PC-9 (cell line): Measurements from ENCODE around the gene PAGR1.

ENCODE experiments used
- EZH2 ChIP-seq: fragments of 200-600 bp; sonication (generic); IDR thresholded peaks from 2 replicates; pipeline ENCODE4 v1.8.0; 2017; ENCODE audit warnings: antibody characterized with exemption, low read depth
- TF ChIP-seq, protein P1 (sequence below): fragments of 200-600 bp; sonication (generic); conservative IDR thresholded peaks from 2 replicates; pipeline ENCODE4 v1.6.1; 2017; ENCODE audit warnings: mixed run types, antibody characterized with exemption, mild to moderate bottlenecking, moderate library complexity

GRCh38 chr16:29858149-29858849 is 42.3 kb downstream of the PAGR1 start:
- TF ChIP-seq, protein P1, sequence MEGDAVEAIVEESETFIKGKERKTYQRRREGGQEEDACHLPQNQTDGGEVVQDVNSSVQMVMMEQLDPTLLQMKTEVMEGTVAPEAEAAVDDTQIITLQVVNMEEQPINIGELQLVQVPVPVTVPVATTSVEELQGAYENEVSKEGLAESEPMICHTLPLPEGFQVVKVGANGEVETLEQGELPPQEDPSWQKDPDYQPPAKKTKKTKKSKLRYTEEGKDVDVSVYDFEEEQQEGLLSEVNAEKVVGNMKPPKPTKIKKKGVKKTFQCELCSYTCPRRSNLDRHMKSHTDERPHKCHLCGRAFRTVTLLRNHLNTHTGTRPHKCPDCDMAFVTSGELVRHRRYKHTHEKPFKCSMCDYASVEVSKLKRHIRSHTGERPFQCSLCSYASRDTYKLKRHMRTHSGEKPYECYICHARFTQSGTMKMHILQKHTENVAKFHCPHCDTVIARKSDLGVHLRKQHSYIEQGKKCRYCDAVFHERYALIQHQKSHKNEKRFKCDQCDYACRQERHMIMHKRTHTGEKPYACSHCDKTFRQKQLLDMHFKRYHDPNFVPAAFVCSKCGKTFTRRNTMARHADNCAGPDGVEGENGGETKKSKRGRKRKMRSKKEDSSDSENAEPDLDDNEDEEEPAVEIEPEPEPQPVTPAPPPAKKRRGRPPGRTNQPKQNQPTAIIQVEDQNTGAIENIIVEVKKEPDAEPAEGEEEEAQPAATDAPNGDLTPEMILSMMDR, result no peak
- no peak for TF ChIP-seq EZH2
